Cardiac muscle cell (in vitro differentiated cells and primary cell): ENCODE measurements around the gene HLA-DQA1. TPM values are rescaled to one million over a fixed set of nuclear protein-coding genes. Genes with fewer than 3 reads are reported as not detected.

Source experiments
- DNase-seq, 2 donors: peaks; one replicate each; pipeline versions ENCODE4 v3.0.0 to v3.0.0-alpha.2; 2010 to 2017; ENCODE audit warnings: low read depth in 1 of 2, low spot score in 1 of 2
- H3K27ac ChIP-seq: fragments of 200-600 bp; sonication (generic); 2 replicates; pipeline ENCODE4 v1.5.1; 2016
- H3K27me3 ChIP-seq: fragments of 200-600 bp; sonication (generic); 2 replicates; pipeline ENCODE4 v1.6.0; 2016; ENCODE audit warnings: control low read depth
- H3K36me3 ChIP-seq: fragments of 200-600 bp; sonication (generic); 2 replicates; pipeline ENCODE4 v1.5.1; 2016; ENCODE audit warnings: control low read depth
- H3K4me1 ChIP-seq: fragments of 200-600 bp; sonication (generic); 2 replicates; pipeline ENCODE4 v1.8.1; 2017; ENCODE audit warnings: low read depth, mild to moderate bottlenecking, mixed run types
- H3K4me3 ChIP-seq: fragments of 200-600 bp; sonication (generic); 2 replicates; pipeline ENCODE4 v1.5.1; 2016; ENCODE audit warnings: mild to moderate bottlenecking
- H3K9me3 ChIP-seq: fragments of 200-600 bp; sonication (generic); 2 replicates; pipeline ENCODE4 v1.5.1; 2017; ENCODE audit warnings: low read depth, mild to moderate bottlenecking, control low read depth
- CTCF ChIP-seq: IDR thresholded peaks from 2 replicates; pipeline ENCODE4 v1.5.1; 2012; ENCODE audit warnings: low read depth, mild to moderate bottlenecking, low read length
- polyA plus RNA-seq: library from polyadenylated mRNA; unstranded; fragments of >200 nt; fragmentation: Nextera tagmentation; extraction: Ambion mirVana; gene quantifications from 2 replicates; pipeline ENCODE4 v1.2.1, GENCODE V29; 2016
- total RNA-seq: library from RNA; depleted of rRNA; stranded (reverse); fragments of >200 nt; gene quantifications from 2 replicates; pipeline ENCODE4 v1.2.3, GENCODE V29; 2016

Gene HLA-DQA1
- total and polyA plus RNA-seq, 2 experiments from 2014 or later: not detected

DNA sequence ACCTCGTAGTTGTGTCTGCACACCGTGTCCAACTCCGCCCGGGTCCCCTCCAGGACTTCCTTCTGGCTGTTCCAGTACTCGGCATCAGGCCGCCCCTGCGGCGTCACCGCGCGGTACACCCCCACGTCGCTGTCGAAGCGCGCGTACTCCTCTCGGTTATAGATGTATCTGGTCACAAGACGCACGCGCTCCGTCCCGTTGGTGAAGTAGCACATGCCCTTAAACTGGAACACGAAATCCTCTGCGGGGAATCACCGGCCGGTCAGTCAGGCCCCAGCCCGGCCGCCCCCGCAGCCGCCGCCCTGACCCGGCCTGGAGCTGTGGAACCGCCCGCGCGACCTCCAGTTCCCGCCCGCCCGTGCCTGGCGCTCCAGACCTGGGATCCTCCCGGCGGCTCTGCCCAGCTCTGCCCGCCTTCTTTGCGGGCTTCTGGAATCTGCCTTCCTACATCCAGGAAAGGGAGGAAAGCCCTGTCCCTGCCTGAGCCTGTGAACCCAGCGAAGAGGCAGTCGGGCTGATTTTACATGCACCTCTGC, 27.7 kb downstream of the HLA-DQA1 start:
- Histone ChIP-seq H3K27me3 (peaks cover 31% of the 10 kb centered on the region), H3K36me3 (no peaks in the 10 kb centered on the region), H3K27ac (no peak overlapping the region), H3K4me3 (peak overlapping the region; percentile 6), H3K4me1 (no peaks in the 10 kb centered on the region), H3K9me3 (no peaks in the 10 kb centered on the region)
- peak; percentile 4 to 41 for DNase-seq
- TF ChIP-seq CTCF: no peak

GRCh38 chr6:32665661-32666060, 28.5 kb downstream of the HLA-DQA1 start:
- H3K9me3 ChIP-seq: no peaks in the 10 kb centered on the region
- no peak for TF ChIP-seq CTCF
- H3K27me3 ChIP-seq: peaks cover 31% of the 10 kb centered on the region
- H3K4me3 ChIP-seq: no peak overlapping the region
- H3K36me3 ChIP-seq: no peaks in the 10 kb centered on the region
- no peaks in the 10 kb centered on the region for H3K4me1 ChIP-seq
- no peak for DNase-seq
- H3K27ac ChIP-seq: no peak overlapping the region

DNA sequence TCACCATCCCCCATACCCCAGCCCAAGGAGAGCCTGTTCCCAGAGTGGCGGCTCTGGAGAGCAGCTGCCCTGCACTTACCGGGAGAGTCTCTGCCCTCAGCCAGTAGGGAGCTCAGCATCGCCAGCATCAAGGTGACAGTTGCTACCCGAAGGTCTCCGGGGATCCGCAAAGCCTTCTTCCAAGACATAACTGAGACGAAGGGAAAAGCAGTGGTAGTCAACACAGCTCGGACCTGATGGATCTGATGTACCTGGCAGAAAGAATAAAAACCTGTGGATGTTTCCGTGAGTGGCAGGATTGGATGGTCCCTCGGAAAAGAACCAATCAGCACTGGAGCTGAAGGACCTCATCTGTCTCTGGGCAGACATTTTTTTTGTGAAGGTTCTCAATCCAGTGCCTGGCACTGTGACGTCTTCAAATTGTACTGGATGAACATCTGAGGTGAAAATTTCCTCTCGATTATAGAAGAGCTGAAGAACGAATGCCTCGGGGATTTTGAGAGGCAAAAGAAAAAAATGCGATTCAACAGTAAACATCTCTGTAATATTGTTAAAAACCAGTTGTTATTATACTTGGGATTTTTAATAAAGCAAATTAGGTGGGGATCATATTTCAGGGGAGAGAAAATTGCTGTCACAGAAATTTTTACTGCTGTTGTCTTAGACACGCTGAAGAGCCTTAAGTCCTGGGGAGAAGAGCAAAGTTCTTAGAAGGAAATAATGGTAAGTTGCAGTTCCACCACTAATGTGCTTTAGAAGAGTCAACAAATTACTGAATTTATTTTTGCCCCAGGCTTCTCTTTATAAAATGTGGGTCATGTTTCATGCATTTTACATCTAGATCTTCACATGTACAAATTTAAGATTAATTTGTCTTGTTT, 29.5 kb downstream of the HLA-DQA1 start, which contains the start of gene HLA-DQB1:
Gene HLA-DQB1, minus strand, starts transcription at position 238 of the 881 bp plus-strand sequence. Its CDS starts 50 bp downstream, at position 188.
- DNase-seq: peak; percentile 35 to 78
- H3K4me3 ChIP-seq: peak within 1 kb of the TSS; percentile 28

GRCh38 chr6:32668226-32668747, 31.1 kb downstream of the HLA-DQA1 start:
- H3K27me3 ChIP-seq: peaks cover 31% of the 10 kb centered on the region
- peak; percentile 34 to 84 for DNase-seq
- no peaks in the 10 kb centered on the region for H3K36me3 ChIP-seq
- H3K9me3 ChIP-seq: no peaks in the 10 kb centered on the region
- H3K4me1 ChIP-seq: no peaks in the 10 kb centered on the region
- H3K27ac ChIP-seq: no peak overlapping the region
- H3K4me3 ChIP-seq: no peak overlapping the region
- TF ChIP-seq CTCF: no peak

More for the DNA sequence above, 29.5 kb downstream of the HLA-DQA1 start, which contains the start of gene HLA-DQB1:
- H3K4me1 ChIP-seq: no peaks in the 10 kb centered on the region
- no peaks in the 10 kb centered on the region for H3K9me3 ChIP-seq
- no peak for TF ChIP-seq CTCF
- H3K36me3 ChIP-seq: no peaks in the 10 kb centered on the region
- H3K27ac ChIP-seq: no peak within 1 kb of the TSS
- peaks cover 31% of the 10 kb centered on the region for H3K27me3 ChIP-seq

- H3K27me3 ChIP-seq: peaks cover 22% of the 10 kb centered on the region
- no peak overlapping the region for H3K4me3 ChIP-seq
- no peaks in the 10 kb centered on the region for H3K4me1 ChIP-seq
- no peak for TF ChIP-seq CTCF
- no peaks in the 10 kb centered on the region for H3K9me3 ChIP-seq
- no peak overlapping the region for H3K27ac ChIP-seq
- no peak for DNase-seq
- no peaks in the 10 kb centered on the region for H3K36me3 ChIP-seq
Measured at GRCh38 chr6:32669240-32669639, 32.0 kb downstream of the HLA-DQA1 start.
